Measurements from ENCODE around the gene MAP2K1. TPM values are rescaled to one million over a fixed set of nuclear protein-coding genes. Genes with fewer than 3 reads are reported as not detected.
"Not testable (repeated sequence)": the region's sequence is repeated elsewhere in the genome, so short reads cannot be mapped to it uniquely, and the experiment has no call there.

The MAP2K1 gene
- total RNA-seq, 2 donors from 2014 or later: 83.3 to 98.1 TPM

DNA sequence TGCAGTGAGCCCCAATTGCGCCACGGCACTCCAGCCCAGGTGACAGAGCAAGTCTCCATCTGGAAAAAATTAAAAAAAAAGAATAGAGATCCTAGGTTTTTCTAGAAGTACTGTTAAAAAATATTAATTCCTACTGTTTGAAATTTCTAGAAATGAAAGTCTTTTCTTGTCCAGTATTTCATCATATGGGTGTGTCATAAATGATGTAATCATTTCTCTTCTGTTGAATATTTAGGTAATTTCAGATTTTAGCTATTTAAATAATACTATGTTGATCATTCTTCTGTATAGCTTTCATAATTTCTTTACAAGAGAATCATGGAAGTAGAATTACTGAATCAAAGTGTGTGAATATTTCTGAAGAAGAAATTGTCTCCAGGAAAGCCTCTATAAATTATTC is 5.3 kb upstream of the MAP2K1 start:
- not testable (repeated sequence) for H3K9me3 Mint-ChIP-seq; H3K4me3 Mint-ChIP-seq; H3K27ac Mint-ChIP-seq; H3K27me3 Mint-ChIP-seq (ENCODE audit: low read depth); DNase-seq; ATAC-seq (replicated peaks in 1 of 2); H3K36me3 Mint-ChIP-seq (ENCODE audit: insufficient read depth in 2 of 2)
- H3K4me1 Mint-ChIP-seq (ENCODE audit: low read depth): peaks cover 17% of the 10 kb centered on the region

DNA sequence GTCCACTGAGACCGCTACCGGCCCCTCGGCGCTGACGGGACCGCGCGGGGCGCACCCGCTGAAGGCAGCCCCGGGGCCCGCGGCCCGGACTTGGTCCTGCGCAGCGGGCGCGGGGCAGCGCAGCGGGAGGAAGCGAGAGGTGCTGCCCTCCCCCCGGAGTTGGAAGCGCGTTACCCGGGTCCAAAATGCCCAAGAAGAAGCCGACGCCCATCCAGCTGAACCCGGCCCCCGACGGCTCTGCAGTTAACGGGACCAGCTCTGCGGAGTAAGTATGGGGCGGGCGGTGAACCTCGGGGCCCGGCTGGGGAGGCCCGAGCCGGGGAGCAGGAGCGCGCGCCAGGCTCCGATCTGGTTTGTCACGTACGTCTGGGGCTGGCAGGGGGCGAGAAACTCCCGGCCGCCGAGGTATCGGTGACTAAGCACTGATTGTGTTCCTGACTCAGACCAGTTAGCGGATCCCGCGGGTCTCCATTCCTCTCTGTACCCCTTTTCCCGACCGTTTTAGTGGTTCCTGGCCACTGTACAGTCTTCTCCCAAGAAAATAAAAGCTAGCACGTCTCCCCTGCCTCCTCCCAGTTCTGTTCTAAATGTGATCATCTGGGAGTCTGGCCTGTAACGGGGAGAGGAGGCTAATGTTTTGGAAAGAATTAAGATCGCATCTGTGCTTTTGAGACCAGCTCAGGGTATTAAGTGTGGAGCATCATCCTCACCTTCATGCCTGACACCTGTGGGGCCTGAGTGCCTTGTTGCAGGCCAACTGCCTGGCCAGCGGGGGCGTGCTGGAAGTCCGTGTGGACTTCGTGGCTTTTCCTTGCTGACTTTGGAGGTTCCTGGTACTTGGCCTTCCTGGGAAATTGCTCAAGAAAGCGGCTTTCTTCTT is 691 bp downstream of the MAP2K1 start:
- peak; percentile 80 to 86 for DNase-seq
- no peaks in the 10 kb centered on the region for H3K27me3 Mint-ChIP-seq (ENCODE audit: low read depth)
- peak overlapping the region; percentile 94 for H3K27ac Mint-ChIP-seq
- H3K36me3 Mint-ChIP-seq (ENCODE audit: insufficient read depth in 2 of 2): peaks cover 3 to 15% of the 10 kb centered on the region in 2 donors
- peak overlapping the region; percentile 96 to 97 for H3K4me3 Mint-ChIP-seq
- peak; percentile 60 to 65 for ATAC-seq (replicated peaks in 1 of 2)
- H3K9me3 Mint-ChIP-seq: no peaks in the 10 kb centered on the region
- peaks cover 67% of the 10 kb centered on the region for H3K4me1 Mint-ChIP-seq (ENCODE audit: low read depth)

DNA sequence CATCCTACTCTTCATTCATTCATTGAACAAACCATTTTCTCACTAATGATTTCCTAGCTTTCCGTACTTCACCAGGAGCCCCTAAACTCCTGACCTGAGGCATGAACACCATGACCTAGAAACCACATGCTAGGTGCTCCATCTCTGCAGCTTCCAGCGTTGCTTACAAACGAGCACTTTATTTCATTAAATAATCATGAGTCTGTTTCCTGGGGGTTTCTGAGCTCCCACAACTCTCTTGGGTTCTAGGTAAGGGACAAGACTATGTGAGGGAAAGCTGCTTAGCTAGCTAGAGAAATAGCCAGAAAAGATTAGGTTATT is 1.3 kb downstream of the MAP2K1 start:
- H3K4me1 Mint-ChIP-seq (ENCODE audit: low read depth): peaks cover 67% of the 10 kb centered on the region
- H3K4me3 Mint-ChIP-seq: peak overlapping the region; percentile 96 to 97

DNA sequence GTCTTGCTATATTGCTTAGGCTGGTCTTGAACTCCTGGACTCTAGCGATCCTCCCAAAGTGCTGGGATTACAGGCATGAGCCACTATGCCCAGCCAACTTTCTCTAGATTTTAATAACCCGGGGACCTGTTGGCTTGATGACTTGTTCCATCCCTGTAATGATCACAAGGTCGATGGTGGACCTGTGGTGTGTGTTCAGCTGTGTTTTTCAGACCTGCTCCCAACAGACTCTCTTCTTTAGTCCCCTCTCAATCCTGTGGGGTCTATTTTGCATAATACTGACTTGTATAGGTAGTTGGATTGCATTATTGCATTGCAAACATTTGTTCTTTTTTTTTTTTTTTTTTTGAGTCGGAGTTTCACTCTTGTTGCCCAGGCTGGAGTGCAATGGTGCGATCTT is 1.9 kb downstream of the MAP2K1 start:
- peak in 1 of 2 donors; percentile 16 for DNase-seq
- H3K9me3 Mint-ChIP-seq: no peaks in the 10 kb centered on the region
- no peak for ATAC-seq (replicated peaks in 1 of 2)
- H3K4me3 Mint-ChIP-seq: peak overlapping the region; percentile 96 to 97
- peaks cover 3 to 17% of the 10 kb centered on the region in 2 donors for H3K36me3 Mint-ChIP-seq (ENCODE audit: insufficient read depth in 2 of 2)
- peaks cover 71% of the 10 kb centered on the region for H3K4me1 Mint-ChIP-seq (ENCODE audit: low read depth)
- no peaks in the 10 kb centered on the region for H3K27me3 Mint-ChIP-seq (ENCODE audit: low read depth)
- H3K27ac Mint-ChIP-seq: peak overlapping the region; percentile 85

More for the DNA sequence above, 1.3 kb downstream of the MAP2K1 start:
- Mint-ChIP-seq H3K36me3 (ENCODE audit: insufficient read depth in 2 of 2) (peaks cover 3 to 15% of the 10 kb centered on the region in 2 donors), H3K9me3 (no peaks in the 10 kb centered on the region), H3K27me3 (ENCODE audit: low read depth) (no peaks in the 10 kb centered on the region), H3K27ac (peak overlapping the region; percentile 94)
- ATAC-seq (replicated peaks in 1 of 2) (no peak), DNase-seq (no peak)

DNA sequence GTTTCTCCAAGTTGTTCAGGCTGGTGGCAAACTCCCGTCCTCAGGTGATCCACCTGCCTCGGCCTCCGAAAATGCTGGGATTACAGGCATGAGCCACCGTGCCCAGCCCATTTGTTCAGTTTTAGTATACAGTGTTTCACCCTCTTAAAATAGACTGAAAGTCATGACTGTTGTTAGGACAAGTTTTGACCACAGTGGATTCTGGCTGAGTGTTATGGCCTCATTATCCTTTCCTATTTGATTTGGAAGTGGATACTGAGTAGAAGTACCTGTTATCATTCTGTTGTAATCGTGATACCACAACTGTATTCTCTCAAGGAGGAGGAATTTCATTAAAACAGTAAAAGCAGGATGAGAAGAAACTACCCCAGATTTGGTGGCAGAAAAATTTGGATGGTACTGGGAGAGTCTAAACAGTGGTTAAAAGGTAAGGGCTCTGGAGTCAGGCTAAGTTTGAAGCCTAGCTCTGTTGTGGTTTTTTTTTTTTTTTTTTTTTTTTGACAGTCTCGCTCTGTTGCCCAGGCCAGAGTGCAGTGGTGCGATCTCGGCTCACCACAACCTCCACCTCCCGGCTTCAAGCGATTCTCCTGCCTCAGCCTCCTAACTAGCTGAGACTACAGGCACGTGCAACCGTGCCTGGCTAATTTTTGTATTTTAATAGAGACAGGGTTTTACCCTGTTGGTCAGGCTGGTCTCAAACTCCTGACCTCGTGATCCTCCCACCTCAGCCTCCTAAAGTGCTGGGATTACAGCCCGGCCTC is 2.6 kb downstream of the MAP2K1 start:
- peaks cover 78% of the 10 kb centered on the region for H3K4me1 Mint-ChIP-seq (ENCODE audit: low read depth)
- peaks cover 3 to 17% of the 10 kb centered on the region in 2 donors for H3K36me3 Mint-ChIP-seq (ENCODE audit: insufficient read depth in 2 of 2)
- DNase-seq: peak in 1 of 2 donors; percentile 23
- peak overlapping the region; percentile 96 to 97 for H3K4me3 Mint-ChIP-seq
- H3K27ac Mint-ChIP-seq: peak overlapping the region; percentile 85
- no peaks in the 10 kb centered on the region for H3K27me3 Mint-ChIP-seq (ENCODE audit: low read depth)
- ATAC-seq (replicated peaks in 1 of 2): no peak
- H3K9me3 Mint-ChIP-seq: no peaks in the 10 kb centered on the region

DNA sequence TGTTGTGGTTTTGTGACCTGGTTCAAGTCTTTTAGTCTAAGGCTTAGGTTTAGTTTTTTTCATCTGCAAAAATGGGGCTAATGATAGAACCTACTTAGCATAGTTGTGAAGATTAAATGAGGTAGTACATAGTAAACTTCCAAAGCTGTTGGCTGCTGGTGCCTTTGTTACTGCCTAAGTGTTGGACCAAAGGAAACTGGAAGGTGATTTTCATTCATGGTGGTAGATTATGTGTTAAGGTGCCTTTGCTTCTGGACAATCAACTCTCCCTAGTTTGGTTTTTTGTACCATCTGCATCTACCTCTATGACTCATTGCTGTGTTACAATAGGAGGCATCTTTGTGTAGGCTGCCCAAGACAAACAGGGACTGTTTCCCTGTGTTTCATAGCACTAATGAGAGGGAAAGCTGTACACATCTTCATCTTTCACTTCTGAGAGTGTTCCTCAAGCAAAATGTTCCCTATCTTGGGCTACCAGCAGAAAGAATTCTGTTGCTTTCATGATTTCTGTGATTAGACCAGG is 3.2 kb downstream of the MAP2K1 start:
- H3K27me3 Mint-ChIP-seq (ENCODE audit: low read depth): no peaks in the 10 kb centered on the region
- peak overlapping the region; percentile 38 for H3K27ac Mint-ChIP-seq
- ATAC-seq (replicated peaks in 1 of 2) (peak in 1 of 2 donors; percentile 12), DNase-seq (no peak)
- peaks cover 81% of the 10 kb centered on the region for H3K4me1 Mint-ChIP-seq (ENCODE audit: low read depth)
- peak overlapping the region; percentile 96 to 97 for H3K4me3 Mint-ChIP-seq
- H3K36me3 Mint-ChIP-seq (ENCODE audit: insufficient read depth in 2 of 2): peaks cover 3 to 17% of the 10 kb centered on the region in 2 donors
- H3K9me3 Mint-ChIP-seq: no peaks in the 10 kb centered on the region

DNA sequence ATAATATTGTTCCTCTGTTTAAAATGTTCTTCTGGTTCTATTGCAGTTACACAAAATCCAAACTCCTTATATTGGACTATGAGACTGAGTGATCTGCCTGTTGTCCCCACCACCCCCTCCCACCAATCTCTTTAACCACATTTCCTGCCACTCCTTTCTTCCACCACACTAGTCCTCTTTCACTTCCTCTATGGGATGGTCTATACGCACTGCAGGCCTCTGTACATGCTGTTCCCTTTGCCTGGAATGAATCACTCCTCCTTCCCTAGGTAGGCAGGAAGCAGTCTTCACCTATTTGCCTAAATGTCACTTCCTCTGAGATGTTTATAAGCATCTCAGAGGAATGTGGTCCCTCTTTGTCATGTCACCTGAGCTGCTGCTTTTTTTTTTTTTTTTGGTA is 4.0 kb downstream of the MAP2K1 start:
- Mint-ChIP-seq H3K9me3 (no peaks in the 10 kb centered on the region), H3K27me3 (ENCODE audit: low read depth) (no peaks in the 10 kb centered on the region), H3K36me3 (ENCODE audit: insufficient read depth in 2 of 2) (peaks cover 3 to 21% of the 10 kb centered on the region in 2 donors), H3K4me3 (peak overlapping the region; percentile 96 to 97), H3K4me1 (ENCODE audit: low read depth) (peaks cover 81% of the 10 kb centered on the region), H3K27ac (peak overlapping the region; percentile 54)
- no peak for DNase-seq
- ATAC-seq (replicated peaks in 1 of 2): no peak

DNA sequence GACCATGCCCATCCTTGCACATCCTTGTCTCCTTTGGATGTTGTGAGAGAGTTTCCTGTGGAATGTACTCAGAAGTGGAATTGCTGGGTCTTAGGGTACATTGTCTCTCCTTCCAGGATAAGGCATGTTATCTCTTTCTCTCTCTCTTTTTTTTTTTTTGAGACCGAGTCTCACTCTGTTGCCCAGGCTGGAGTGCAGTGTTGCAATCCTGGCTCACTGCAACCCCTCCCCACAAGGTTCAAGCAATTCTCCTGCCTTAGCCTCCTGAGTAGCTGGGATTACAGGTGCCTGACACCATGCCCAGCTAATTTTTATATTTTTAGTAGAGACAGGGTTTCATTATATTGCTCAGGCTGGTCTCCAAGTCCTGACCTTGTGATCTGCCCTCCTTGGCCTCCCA is 6.3 kb downstream of the MAP2K1 start:
- Mint-ChIP-seq H3K36me3 (ENCODE audit: insufficient read depth in 2 of 2) (peaks cover 2 to 31% of the 10 kb centered on the region in 2 donors), H3K4me1 (ENCODE audit: low read depth) (peaks cover 85% of the 10 kb centered on the region), H3K27ac (peak overlapping the region; percentile 47)
- not testable (repeated sequence) for DNase-seq; H3K9me3 Mint-ChIP-seq; H3K4me3 Mint-ChIP-seq; H3K27me3 Mint-ChIP-seq (ENCODE audit: low read depth); ATAC-seq (replicated peaks in 1 of 2)

DNA sequence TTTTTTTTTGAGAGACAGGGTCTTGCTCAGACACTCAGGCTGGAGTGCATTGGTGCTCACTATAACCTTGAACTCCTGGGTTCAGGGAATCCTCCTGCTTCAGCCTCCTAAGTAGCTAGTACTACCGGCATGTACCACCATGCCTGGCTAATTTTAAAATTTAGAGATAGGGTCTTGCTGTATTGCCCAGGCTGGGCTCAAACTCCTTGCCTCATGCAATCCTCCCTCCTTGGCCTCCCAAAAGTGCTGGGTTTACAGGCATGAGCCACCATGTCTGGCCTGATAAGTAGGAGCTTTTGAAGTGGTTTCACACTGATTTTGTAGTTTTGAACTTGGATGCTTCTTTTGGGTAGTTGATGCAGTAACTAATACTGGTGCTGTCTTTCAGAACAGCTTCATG is 7.8 kb downstream of the MAP2K1 start:
- DNase-seq: no peak
- H3K4me1 Mint-ChIP-seq (ENCODE audit: low read depth): peaks cover 71% of the 10 kb centered on the region
- H3K27ac Mint-ChIP-seq: peak overlapping the region; percentile 40
- H3K36me3 Mint-ChIP-seq (ENCODE audit: insufficient read depth in 2 of 2): peaks cover 0 to 27% of the 10 kb centered on the region in 2 donors
- no peak for ATAC-seq (replicated peaks in 1 of 2)
- no peaks in the 10 kb centered on the region for H3K27me3 Mint-ChIP-seq (ENCODE audit: low read depth)
- no peaks in the 10 kb centered on the region for H3K9me3 Mint-ChIP-seq
- no peak overlapping the region for H3K4me3 Mint-ChIP-seq

DNA sequence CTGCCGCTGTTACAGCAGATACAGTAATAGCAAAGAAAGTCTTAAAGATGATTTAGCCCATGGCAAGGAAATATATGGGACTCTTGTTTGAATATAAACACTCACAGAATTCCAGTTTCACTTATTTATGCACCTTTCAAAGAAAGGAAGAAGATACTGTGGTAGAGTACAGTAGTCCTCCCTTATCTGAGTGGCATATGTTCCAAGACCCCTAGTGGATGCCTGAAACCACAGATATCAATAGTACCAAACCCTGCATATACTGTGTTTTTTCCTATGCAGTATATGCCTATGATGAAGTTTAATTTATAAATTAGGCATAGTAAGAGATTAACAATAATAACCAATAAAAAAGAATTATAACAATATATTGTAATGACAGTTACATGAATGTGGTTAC is 8.2 kb downstream of the MAP2K1 start:
- Mint-ChIP-seq H3K4me1 (ENCODE audit: low read depth) (peaks cover 67% of the 10 kb centered on the region), H3K27ac (peak overlapping the region; percentile 40), H3K27me3 (ENCODE audit: low read depth) (no peaks in the 10 kb centered on the region), H3K9me3 (no peaks in the 10 kb centered on the region), H3K36me3 (ENCODE audit: insufficient read depth in 2 of 2) (peaks cover 0 to 27% of the 10 kb centered on the region in 2 donors), H3K4me3 (no peak overlapping the region)
- ATAC-seq (replicated peaks in 1 of 2) (peak in 1 of 2 donors; percentile 10), DNase-seq (no peak)

DNA sequence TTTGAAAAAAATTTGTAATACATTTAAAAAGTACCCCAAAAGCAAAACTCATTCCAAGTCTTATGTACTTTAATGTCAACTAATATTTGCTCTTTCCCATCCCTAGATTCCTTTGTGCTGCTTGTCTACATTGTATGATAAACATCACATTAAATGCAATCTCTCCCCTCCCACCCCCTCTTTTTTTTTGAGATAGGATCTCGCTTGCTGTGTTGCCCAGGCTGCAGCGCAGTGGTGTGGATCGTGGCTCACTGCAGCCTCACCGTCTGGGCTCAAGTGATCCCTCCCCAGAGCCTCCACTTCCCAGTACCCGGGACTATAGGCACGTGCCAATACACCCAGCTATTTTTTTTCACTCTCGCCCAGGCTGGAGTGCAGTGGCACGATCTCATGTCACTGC is 12.6 kb downstream of the MAP2K1 start:
- no peak overlapping the region for H3K4me3 Mint-ChIP-seq
- no peak for DNase-seq
- H3K4me1 Mint-ChIP-seq (ENCODE audit: low read depth): peaks cover 74% of the 10 kb centered on the region
- H3K36me3 Mint-ChIP-seq (ENCODE audit: insufficient read depth in 2 of 2): peaks cover 0 to 18% of the 10 kb centered on the region in 2 donors
- no peaks in the 10 kb centered on the region for H3K27me3 Mint-ChIP-seq (ENCODE audit: low read depth)
- H3K9me3 Mint-ChIP-seq: no peaks in the 10 kb centered on the region
- no peak for ATAC-seq (replicated peaks in 1 of 2)
- no peak overlapping the region for H3K27ac Mint-ChIP-seq

DNA sequence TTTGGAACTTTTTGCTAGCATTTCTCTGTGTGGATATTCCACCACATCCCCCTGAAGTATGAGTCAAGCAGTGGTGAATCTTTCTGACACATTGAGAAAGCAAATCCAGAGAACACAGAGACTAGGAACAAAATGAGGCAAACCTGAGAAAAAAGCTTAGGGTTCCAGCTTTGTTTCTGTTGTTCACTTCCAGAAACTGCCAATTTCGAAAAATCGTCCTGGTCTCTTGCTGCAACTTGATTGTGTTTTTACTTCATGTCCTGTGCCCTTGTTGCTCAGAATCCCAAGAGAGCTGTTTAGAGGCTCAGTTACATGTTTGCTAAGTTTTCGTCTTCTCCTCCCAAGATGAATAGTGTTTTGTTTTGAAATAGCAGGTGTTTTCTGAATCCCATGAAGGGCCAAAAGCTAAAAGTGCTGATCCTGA is 13.7 kb downstream of the MAP2K1 start:
- DNase-seq (no peak), ATAC-seq (replicated peaks in 1 of 2) (peak; percentile 42 to 47)
- Mint-ChIP-seq H3K4me1 (ENCODE audit: low read depth) (peaks cover 70% of the 10 kb centered on the region), H3K4me3 (peak overlapping the region; percentile 14 to 91), H3K27me3 (ENCODE audit: low read depth) (no peaks in the 10 kb centered on the region), H3K36me3 (ENCODE audit: insufficient read depth in 2 of 2) (peaks cover 0 to 18% of the 10 kb centered on the region in 2 donors), H3K9me3 (no peaks in the 10 kb centered on the region), H3K27ac (peak overlapping the region; percentile 2)
